Stimulated activated CD4-positive, alpha-beta T cell treated with anti-CD3 and anti-CD28 coated beads, Interleukin-4, amount 100 ng/mL, for 1 hour (primary cell): ENCODE data around the gene ZNF737.
"Not testable (repeated sequence)": the region's sequence is repeated elsewhere in the genome, so short reads cannot be mapped to it uniquely, and the experiment has no call there.

Experiments used
- DNase-seq: peaks from one replicate; pipeline ENCODE4 v3.0.0-alpha.2; 2020

Gene ZNF737

GRCh38 chr19:20565321-20566018 is at the start of gene ZNF737:
Gene ZNF737 (minus strand): TSS chr19:20565781. CDS start chr19:20565640, 141 bp downstream.
- peak; percentile 89 for DNase-seq

DNA sequence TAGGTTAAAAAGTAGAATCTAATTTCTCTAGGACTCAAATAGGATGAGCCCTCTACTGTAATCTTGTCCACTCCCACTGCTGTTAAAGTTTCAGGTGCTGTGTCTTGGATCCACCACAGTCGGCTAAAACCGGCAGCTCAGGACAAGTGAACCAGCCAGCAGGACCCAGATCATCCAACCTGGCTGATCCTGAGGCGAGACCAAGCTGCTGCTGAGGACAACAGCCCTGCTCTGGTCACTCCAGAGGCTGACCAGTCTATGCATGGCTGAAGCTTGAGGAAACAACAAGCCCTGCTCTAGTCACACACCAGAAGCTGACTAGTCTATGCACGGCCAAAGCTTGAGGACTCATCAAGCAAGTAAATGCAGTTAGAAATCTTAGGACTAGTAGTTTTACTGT is 49.4 kb upstream of the ZNF737 start:
- not testable (repeated sequence) for DNase-seq

DNA sequence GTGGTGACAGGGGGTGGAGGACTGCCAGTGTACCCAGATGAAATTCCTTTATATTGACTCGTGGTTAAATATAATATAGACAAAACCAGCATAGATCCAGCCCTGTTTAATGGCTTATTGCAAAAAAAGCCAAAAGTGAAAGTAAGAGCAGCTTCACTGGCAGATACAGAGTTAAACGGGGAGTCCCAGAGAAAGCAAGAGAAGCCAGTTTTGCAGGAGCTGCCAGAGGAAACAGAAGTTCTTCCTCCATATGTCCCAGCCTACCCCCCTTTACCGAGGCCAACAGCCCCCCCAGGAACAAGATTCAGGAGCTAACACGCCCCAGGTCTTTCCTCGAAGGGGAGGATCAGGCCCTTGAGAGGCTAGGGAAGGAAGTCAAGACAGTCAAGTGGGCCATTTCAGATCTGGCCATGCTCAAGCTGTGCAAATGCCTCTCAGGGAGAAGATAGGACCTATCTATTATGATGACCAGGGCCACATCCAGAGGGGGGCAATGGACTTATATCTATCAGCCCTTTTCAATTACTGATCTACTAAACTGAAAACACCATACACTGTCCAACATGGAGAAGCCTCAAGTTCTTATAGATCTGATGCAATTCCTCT is 47.2 kb upstream of the ZNF737 start:
- no peak for DNase-seq

GRCh38 chr19:20611866-20612265 is 46.3 kb upstream of the ZNF737 start:
- DNase-seq: no peak

GRCh38 chr19:20607943-20608342 is 42.4 kb upstream of the ZNF737 start:
- DNase-seq: no peak

GRCh38 chr19:20558571-20558970 is 7.0 kb downstream of the ZNF737 start:
- DNase-seq: no peak

GRCh38 chr19:20558011-20558410 is 7.6 kb downstream of the ZNF737 start:
- DNase-seq: no peak

GRCh38 chr19:20544667-20545333 is 20.8 kb downstream of the ZNF737 start:
- DNase-seq: not testable (repeated sequence)

DNA sequence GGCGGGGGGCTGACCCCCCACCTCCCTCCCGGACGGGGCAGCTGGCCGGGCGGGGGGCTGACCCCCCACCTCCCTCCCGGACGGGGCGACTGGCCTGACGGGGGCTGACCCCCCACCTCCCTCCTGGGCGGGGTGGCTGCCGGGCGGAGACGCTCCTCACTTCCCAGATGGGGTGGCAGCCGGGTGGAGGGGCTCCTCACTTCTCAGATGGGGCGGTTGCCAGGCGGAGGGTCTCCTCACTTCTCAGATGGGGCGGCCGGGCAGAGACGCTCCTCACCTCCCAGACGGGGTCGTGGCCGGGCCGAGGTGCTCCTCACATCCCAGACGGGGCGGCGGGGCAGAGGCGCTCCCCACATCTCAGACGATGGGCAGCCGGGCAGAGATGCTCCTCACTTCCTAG is 35.3 kb downstream of the ZNF737 start:
- not testable (repeated sequence) for DNase-seq

DNA sequence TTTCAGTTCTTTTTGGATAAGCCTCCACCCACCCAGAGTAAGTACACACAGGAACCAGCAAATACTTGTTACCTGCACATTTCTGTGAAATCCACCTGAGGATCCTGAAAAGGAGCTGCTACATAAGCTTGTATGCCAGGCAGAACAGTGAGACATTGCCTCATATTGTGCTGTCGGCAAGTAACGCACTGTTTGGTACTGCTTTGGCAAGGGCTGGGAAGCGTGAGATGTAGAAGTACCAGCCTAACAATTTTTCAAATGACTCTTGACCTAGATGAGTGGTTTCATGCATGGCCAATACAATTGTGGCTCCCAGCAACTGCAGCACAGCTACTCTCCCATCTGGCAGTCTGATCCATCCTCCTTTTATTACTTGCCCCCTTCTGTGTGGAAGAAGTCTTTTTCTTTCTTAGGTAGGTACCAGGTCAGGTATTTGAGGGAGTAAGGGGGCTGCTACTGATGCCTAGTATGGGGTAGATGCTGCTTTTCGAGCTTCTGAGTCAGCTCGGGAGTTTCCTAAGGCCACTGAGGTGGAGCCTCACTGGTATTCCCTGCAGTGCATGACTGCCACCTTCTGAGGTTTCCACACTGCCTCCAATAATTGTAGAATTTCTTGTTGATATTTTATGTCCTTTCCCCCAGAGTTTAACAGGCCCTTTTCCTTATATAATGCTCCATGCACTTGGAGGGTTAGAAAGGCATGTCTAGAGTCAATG is 52.2 kb downstream of the ZNF737 start:
- DNase-seq: no peak

GRCh38 chr19:20503476-20503875 is 62.1 kb downstream of the ZNF737 start:
- no peak for DNase-seq
